ENCODE data around the gene ST7. TPM values are rescaled to one million over a fixed set of nuclear protein-coding genes. Genes with fewer than 3 reads are reported as not detected.

The ST7 gene
- total and polyA plus RNA-seq, 2 donors (not counting 3 experiments of a cell fraction or from before 2014, with no cell fraction given): 18.6 to 24.9 TPM

DNA sequence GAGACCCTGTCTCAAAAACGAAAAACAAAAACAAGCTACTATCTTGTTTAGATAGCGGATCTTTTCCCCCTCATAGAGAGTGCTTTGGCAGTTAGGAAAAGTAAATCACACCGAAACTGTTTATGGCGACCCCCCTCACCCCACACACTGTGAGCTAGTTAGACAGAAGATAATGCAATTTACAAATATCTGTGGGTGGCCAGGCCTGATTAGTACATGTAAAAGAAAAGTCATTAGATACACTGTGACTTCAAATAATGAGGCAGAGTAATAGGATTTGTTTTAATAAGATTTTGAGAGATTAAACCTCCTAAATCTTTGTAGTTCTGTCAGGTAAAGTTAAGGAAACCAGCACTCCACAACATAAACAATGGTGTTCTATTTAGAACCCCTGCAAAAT is 121.1 kb downstream of the ST7 start:
- Histone ChIP-seq H3K4me2 (ENCODE audit: insufficient read depth, low read length) (no peak overlapping the region), H4K20me1 (replicated peaks; ENCODE audit: control insufficient read depth, extremely low read depth, insufficient read depth, low read length) (no peaks in the 10 kb centered on the region), H3K9me1 (replicated peaks; ENCODE audit: control insufficient read depth, extremely low read depth, insufficient read depth, low read length) (no peaks in the 10 kb centered on the region), H3K4me1 (ENCODE audit: control insufficient read depth, extremely low read depth, insufficient read depth, low read length) (peaks cover 8% of the 10 kb centered on the region), H3K9me3 (replicated peaks; ENCODE audit: control insufficient read depth, insufficient read depth, low read length) (no peaks in the 10 kb centered on the region), H3K9ac (replicated peaks; ENCODE audit: extremely low read depth, insufficient read depth, low read length) (no peak overlapping the region), H3K36me3 (ENCODE audit: control insufficient read depth in 2 of 2, extremely low read depth in 1 of 2, insufficient read depth in 2 of 2, low read length in 2 of 2) (no peaks in the 10 kb centered on the region), H3K27me3 (ENCODE audit: control insufficient read depth in 2 of 2, insufficient read depth in 2 of 2, low read length in 2 of 2) (no peaks in the 10 kb centered on the region), H3K79me2 (ENCODE audit: control insufficient read depth, insufficient read depth, low read length) (peaks cover 10% of the 10 kb centered on the region), H3K4me3 (replicated peaks in 1 of 3; ENCODE audit: insufficient read depth in 1 of 3, low read depth in 1 of 3, low read length in 3 of 3) (no peak overlapping the region), H3K27ac (ENCODE audit: insufficient read depth, low read depth, low read length) (no peak overlapping the region), H2AFZ (ENCODE audit: low read depth, low read length) (no peak overlapping the region)
- ChIA-PET POLR2A (no interaction called here), CTCF (interaction anchor here (0.8 kb wide), 1 partner anchor 11 kb away, joined by 3 read pairs; no protein-coding TSS in a partner anchor)
- BruUV-seq (replicated peaks): no TSS peak
- FAIRE-seq: no peak
- intact Hi-C loops (cut with micrococcal nuclease) (no loop called here), dilution Hi-C loops (cut with MboI; ENCODE audit: extremely low pct_ligation_motif_present, low sequenced_read_pairs) (no loop called here)
- TF ChIP-seq FOS (IDR thresholded peaks at IDR 0.05; ENCODE audit: borderline replicate concordance, insufficient read depth, low read length) (no peak), JUN (IDR thresholded peaks at IDR 0.05; ENCODE audit: borderline replicate concordance, insufficient read depth, insufficient read length, low read depth) (no peak), POLR2A (IDR thresholded peaks at IDR 0.05; ENCODE audit: low read depth, low read length) (no peak), GATA2 (IDR thresholded peaks at IDR 0.05; ENCODE audit: insufficient read depth, insufficient read length, low read depth, low read length) (no peak), EZH2 (IDR thresholded peaks at IDR 0.05; ENCODE audit: borderline replicate concordance, low read depth, low read length, severe bottlenecking) (no peak), MYC (IDR thresholded peaks at IDR 0.05; ENCODE audit: low read depth, low read length) (no peak), POLR2AphosphoS5 (IDR thresholded peaks at IDR 0.05; ENCODE audit: insufficient read depth, low read depth, low read length) (no peak)
- TF ChIP-seq, protein P1, sequence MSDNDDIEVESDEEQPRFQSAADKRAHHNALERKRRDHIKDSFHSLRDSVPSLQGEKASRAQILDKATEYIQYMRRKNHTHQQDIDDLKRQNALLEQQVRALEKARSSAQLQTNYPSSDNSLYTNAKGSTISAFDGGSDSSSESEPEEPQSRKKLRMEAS (IDR thresholded peaks at IDR 0.05; ENCODE audit: insufficient read depth, insufficient read length): no peak
- TF ChIP-seq, protein P2, sequence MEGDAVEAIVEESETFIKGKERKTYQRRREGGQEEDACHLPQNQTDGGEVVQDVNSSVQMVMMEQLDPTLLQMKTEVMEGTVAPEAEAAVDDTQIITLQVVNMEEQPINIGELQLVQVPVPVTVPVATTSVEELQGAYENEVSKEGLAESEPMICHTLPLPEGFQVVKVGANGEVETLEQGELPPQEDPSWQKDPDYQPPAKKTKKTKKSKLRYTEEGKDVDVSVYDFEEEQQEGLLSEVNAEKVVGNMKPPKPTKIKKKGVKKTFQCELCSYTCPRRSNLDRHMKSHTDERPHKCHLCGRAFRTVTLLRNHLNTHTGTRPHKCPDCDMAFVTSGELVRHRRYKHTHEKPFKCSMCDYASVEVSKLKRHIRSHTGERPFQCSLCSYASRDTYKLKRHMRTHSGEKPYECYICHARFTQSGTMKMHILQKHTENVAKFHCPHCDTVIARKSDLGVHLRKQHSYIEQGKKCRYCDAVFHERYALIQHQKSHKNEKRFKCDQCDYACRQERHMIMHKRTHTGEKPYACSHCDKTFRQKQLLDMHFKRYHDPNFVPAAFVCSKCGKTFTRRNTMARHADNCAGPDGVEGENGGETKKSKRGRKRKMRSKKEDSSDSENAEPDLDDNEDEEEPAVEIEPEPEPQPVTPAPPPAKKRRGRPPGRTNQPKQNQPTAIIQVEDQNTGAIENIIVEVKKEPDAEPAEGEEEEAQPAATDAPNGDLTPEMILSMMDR (IDR thresholded peaks at IDR 0.05; ENCODE audit: extremely low read depth in 1 of 2, insufficient read depth in 1 of 2, low read depth in 1 of 2, low read length in 2 of 2): no peak
- DNase-seq (ENCODE audit: low read depth, low spot score): no peak

Data from endothelial cell of umbilical vein (primary cell).